ENCODE data around the gene TMEM242.

The TMEM242 gene

GRCh38 chr6:157288575-157288974, 34.7 kb downstream of the TMEM242 start:
- no peak overlapping the region for H3K27ac ChIP-seq (ENCODE audit: low read depth, low read length)
- H3K27me3 ChIP-seq (ENCODE audit: insufficient read depth, low read length), result no peaks in the 10 kb centered on the region
- H3K4me1 ChIP-seq (ENCODE audit: insufficient read depth, low read length), result peaks cover 5% of the 10 kb centered on the region; the same call in 1 of the 2 replicates
- WGBS, result 95% methylated on average over 9 of the region's 9 CpGs
- no peak overlapping the region for H3K9ac ChIP-seq (ENCODE audit: low read depth, low read length)
- no peaks in the 10 kb centered on the region for H3K9me3 ChIP-seq (ENCODE audit: insufficient read depth, low read depth, low read length)
- H3K4me3 ChIP-seq (ENCODE audit: low read length), result no peak overlapping the region
- H3K36me3 ChIP-seq (ENCODE audit: insufficient read depth, low read length), result peaks cover 13% of the 10 kb centered on the region; the same call in 1 of the 2 replicates

DNA sequence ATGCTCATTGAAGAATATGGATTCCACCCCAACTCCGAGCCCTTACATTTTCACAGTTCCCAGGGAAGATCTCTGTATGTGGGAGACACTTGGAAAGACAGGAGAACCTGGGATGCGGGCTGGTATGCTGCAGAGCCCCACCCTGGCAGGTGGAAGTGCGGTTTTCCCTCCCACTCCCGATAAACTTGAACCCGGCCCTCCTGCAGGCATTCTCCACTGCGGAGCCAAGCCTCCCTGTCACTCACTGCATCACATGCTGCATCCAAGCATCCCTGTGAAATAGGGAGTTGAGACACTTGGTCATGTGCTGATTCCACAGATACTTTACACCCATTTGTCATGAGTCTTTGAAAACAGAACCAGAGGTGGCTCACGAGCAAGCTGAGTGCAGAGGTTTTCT, 35.4 kb downstream of the TMEM242 start:
- Histone ChIP-seq H3K9ac (ENCODE audit: low read depth, low read length) (no peak overlapping the region), H3K27ac (ENCODE audit: low read depth, low read length) (no peak overlapping the region), H3K27me3 (ENCODE audit: insufficient read depth, low read length) (no peaks in the 10 kb centered on the region), H3K4me1 (ENCODE audit: insufficient read depth, low read length) (peaks cover 5% of the 10 kb centered on the region; the same call in 1 of the 2 replicates), H3K9me3 (ENCODE audit: insufficient read depth, low read depth, low read length) (no peaks in the 10 kb centered on the region), H3K4me3 (ENCODE audit: low read length) (no peak overlapping the region), H3K36me3 (ENCODE audit: insufficient read depth, low read length) (peaks cover 13% of the 10 kb centered on the region; the same call in 1 of the 2 replicates)
- WGBS, result 91% methylated on average over 7 of the region's 7 CpGs

GRCh38 chr6:157287247-157287850, 36.0 kb downstream of the TMEM242 start:
- Histone ChIP-seq H3K4me3 (ENCODE audit: low read length) (no peak overlapping the region), H3K36me3 (ENCODE audit: insufficient read depth, low read length) (peaks cover 8% of the 10 kb centered on the region; the same call in 1 of the 2 replicates), H3K27me3 (ENCODE audit: insufficient read depth, low read length) (no peaks in the 10 kb centered on the region), H3K9ac (ENCODE audit: low read depth, low read length) (no peak overlapping the region), H3K27ac (ENCODE audit: low read depth, low read length) (no peak overlapping the region), H3K9me3 (ENCODE audit: insufficient read depth, low read depth, low read length) (no peaks in the 10 kb centered on the region), H3K4me1 (ENCODE audit: insufficient read depth, low read length) (peaks cover 5% of the 10 kb centered on the region; the same call in 1 of the 2 replicates)
- 90% methylated on average over 9 of the region's 10 CpGs for WGBS

DNA sequence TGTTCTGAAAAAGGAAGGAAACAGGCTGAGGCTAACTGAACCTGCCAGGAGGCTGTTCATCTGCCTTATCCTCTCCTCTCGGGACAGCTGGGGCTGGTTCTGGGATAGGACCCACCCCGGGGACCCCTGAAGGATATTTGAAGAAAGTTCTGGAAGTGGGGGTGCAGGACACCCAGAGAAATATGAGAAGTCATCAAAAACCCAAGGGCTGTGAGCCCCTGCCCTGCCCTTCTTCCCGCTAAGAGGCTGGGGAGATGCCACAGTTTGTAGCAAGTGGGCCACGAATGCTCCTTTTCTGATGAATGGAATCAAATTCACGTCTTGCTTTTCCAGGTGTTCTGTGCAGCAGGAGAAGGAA, 37.9 kb downstream of the TMEM242 start:
- Histone ChIP-seq H3K9ac (ENCODE audit: low read depth, low read length) (no peak overlapping the region), H3K4me1 (ENCODE audit: insufficient read depth, low read length) (no peaks in the 10 kb centered on the region; the same call in 1 of the 2 replicates), H3K27ac (ENCODE audit: low read depth, low read length) (no peak overlapping the region), H3K9me3 (ENCODE audit: insufficient read depth, low read depth, low read length) (no peaks in the 10 kb centered on the region), H3K36me3 (ENCODE audit: insufficient read depth, low read length) (peaks cover 6% of the 10 kb centered on the region; the same call in 1 of the 2 replicates), H3K27me3 (ENCODE audit: insufficient read depth, low read length) (no peaks in the 10 kb centered on the region), H3K4me3 (ENCODE audit: low read length) (no peak overlapping the region)
- 90% methylated on average over 5 of the region's 5 CpGs for WGBS

DNA sequence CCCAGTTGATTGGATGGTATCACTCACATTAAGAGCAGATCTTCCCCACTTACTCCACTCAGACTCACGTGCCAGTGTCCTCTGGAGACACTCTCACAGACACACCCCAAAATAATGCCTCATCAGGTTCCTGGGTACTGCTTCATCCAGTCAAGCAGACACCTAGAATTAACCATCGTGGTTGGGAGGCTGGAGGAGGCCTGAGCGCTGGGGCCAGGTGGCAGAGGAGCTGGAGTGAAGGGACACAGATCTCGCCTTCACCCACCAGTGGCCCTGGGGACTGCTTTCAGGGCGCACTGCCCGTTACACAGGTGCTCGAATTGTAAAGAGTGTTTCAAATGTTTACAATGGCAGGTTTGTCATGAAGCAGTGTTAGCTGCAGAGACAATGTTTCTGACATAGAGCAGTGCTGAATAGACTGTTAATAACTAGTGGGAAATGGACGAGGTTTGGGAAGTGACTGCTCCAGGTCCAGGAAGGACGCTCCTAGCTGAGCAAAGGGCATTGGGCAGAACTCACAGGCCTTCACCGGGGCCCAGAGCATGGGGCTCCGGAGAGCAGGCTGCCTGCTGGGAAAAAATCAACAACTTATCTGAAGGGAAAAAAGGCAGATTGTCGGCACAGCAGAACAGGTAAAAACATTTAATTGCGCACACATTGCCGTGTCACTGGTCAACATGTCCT, 38.4 kb downstream of the TMEM242 start:
- 92% methylated on average over 14 of the region's 14 CpGs for WGBS
- H3K4me3 ChIP-seq (ENCODE audit: low read length), result no peak overlapping the region

DNA sequence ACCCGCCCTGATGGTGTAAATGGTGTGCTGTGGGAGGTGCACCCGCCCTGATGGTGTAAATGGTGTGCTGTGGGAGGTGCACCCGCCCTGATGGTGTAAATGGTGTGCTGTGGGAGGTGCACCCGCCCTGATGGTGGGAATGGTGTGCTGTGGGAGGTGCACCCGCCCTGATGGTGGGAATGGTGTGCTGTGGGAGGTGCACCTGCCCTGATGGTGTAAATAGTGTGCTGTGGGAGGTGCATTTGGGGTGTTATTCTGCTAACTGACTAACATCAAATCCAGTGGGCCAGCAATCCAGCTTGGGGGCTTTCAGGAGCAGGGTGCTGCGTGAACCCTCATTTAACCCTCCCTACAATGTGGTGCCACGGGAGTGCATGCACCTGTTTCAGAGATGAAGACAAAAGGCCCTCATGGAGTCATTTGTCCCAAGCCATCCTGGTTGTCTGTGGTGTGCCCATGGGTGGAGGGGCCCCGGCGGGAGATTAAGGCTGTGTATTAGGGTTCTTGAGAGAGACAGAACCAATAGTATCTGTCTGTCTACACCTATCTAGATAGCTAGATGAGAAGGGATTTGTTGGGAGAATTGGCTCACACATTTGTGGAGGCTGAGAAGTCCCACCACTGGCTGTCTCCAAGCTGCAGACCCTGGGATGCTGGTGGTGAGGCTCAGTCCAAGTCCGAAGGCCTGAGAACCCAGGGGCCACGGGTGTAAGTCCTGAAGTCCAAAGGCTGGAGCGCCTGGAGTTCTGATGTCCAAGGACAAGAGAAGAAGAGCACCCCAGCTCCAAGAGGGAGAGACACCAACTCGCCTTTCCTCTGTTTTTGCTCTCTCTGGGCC, 39.2 kb downstream of the TMEM242 start:
- Histone ChIP-seq H3K27me3 (ENCODE audit: insufficient read depth, low read length) (no peaks in the 10 kb centered on the region), H3K27ac (ENCODE audit: low read depth, low read length) (no peak overlapping the region), H3K9me3 (ENCODE audit: insufficient read depth, low read depth, low read length) (no peaks in the 10 kb centered on the region), H3K4me3 (ENCODE audit: low read length) (no peak overlapping the region), H3K36me3 (ENCODE audit: insufficient read depth, low read length) (no peaks in the 10 kb centered on the region), H3K4me1 (ENCODE audit: insufficient read depth, low read length) (no peaks in the 10 kb centered on the region), H3K9ac (ENCODE audit: low read depth, low read length) (no peak overlapping the region)
- 95% methylated on average over 10 of the region's 13 CpGs for WGBS

More for the DNA sequence above, 38.4 kb downstream of the TMEM242 start:
- no peak overlapping the region for H3K9ac ChIP-seq (ENCODE audit: low read depth, low read length)
- peaks cover under 1% of the 10 kb centered on the region; the same call in 1 of the 2 replicates for H3K36me3 ChIP-seq (ENCODE audit: insufficient read depth, low read length)
- H3K9me3 ChIP-seq (ENCODE audit: insufficient read depth, low read depth, low read length), result no peaks in the 10 kb centered on the region
- H3K27ac ChIP-seq (ENCODE audit: low read depth, low read length), result no peak overlapping the region
- H3K4me1 ChIP-seq (ENCODE audit: insufficient read depth, low read length), result no peaks in the 10 kb centered on the region
- H3K27me3 ChIP-seq (ENCODE audit: insufficient read depth, low read length), result no peaks in the 10 kb centered on the region

DNA sequence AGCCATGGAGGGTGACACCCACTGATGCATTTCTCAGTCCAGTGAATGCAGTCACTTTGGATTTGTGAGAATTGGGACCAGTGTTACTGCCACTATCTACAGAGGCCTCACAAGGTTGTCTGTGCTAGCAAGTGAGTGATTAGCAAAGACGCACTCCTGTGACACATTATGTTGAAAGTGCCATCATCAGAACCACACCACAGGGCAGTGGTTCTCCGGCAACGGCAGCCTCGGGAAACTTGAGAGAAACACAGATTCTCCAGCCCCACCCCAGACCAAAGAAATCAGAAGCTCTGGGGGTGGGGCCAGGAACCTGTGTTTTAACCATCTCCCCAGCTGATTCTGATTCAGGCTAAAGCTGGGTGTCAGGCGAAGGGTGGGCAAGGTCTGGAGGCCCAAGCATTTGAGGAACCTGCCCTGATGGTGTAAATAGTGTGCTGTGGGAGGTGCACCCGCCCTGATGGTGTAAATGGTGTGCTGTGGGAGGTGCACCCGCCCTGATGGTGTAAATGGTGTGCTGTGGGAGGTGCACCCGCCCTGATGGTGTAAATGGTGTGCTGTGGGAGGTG, 39.9 kb downstream of the TMEM242 start:
- Histone ChIP-seq H3K9me3 (ENCODE audit: insufficient read depth, low read depth, low read length) (no peaks in the 10 kb centered on the region), H3K36me3 (ENCODE audit: insufficient read depth, low read length) (no peaks in the 10 kb centered on the region), H3K4me3 (ENCODE audit: low read length) (no peak overlapping the region), H3K27me3 (ENCODE audit: insufficient read depth, low read length) (no peaks in the 10 kb centered on the region), H3K27ac (ENCODE audit: low read depth, low read length) (no peak overlapping the region), H3K4me1 (ENCODE audit: insufficient read depth, low read length) (no peaks in the 10 kb centered on the region), H3K9ac (ENCODE audit: low read depth, low read length) (no peak overlapping the region)
- 84% methylated on average over 7 of the region's 8 CpGs for WGBS

DNA sequence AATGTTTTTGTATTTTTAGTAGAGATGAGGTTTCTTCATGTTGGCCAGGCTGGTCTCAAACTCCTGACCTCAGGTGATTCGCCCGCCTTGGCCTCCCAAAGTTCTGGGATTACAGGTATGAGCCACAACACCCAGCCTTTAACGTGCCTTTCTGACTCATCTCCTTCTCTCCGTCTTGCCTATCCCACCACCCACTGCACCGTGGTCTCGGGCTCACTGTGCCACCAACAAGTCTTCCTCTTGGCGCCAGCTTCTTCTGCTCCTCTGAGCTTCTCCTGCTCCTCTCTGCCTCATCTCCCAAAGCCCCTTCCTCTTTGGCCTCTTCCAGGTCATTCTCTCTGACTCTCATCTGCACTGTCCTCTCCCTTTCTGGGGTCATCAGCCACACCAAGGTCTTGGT, 41.0 kb downstream of the TMEM242 start:
- H3K9ac ChIP-seq (ENCODE audit: low read depth, low read length), result no peak overlapping the region

GRCh38 chr6:157281570-157281969, 41.7 kb downstream of the TMEM242 start:
- Histone ChIP-seq H3K27me3 (ENCODE audit: insufficient read depth, low read length) (no peaks in the 10 kb centered on the region; the same call in 1 of the 2 replicates), H3K36me3 (ENCODE audit: insufficient read depth, low read length) (no peaks in the 10 kb centered on the region), H3K27ac (ENCODE audit: low read depth, low read length) (no peak overlapping the region), H3K9ac (ENCODE audit: low read depth, low read length) (no peak overlapping the region), H3K4me1 (ENCODE audit: insufficient read depth, low read length) (peaks cover 7% of the 10 kb centered on the region; the same call in 1 of the 2 replicates), H3K4me3 (ENCODE audit: low read length) (no peak overlapping the region), H3K9me3 (ENCODE audit: insufficient read depth, low read depth, low read length) (no peaks in the 10 kb centered on the region)
- WGBS, result 78% methylated on average over 7 of the region's 9 CpGs

More for the DNA sequence above, 41.0 kb downstream of the TMEM242 start:
- Histone ChIP-seq H3K27me3 (ENCODE audit: insufficient read depth, low read length) (no peaks in the 10 kb centered on the region), H3K27ac (ENCODE audit: low read depth, low read length) (no peak overlapping the region), H3K36me3 (ENCODE audit: insufficient read depth, low read length) (no peaks in the 10 kb centered on the region), H3K9me3 (ENCODE audit: insufficient read depth, low read depth, low read length) (no peaks in the 10 kb centered on the region), H3K4me3 (ENCODE audit: low read length) (no peak overlapping the region), H3K4me1 (ENCODE audit: insufficient read depth, low read length) (peaks cover 7% of the 10 kb centered on the region; the same call in 1 of the 2 replicates)
- 95% methylated on average over 7 of the region's 7 CpGs for WGBS

- WGBS, result 83% methylated on average over 9 of the region's 9 CpGs
- Histone ChIP-seq H3K4me3 (ENCODE audit: low read length) (no peak overlapping the region), H3K27me3 (ENCODE audit: insufficient read depth, low read length) (peaks cover 3% of the 10 kb centered on the region; the same call in 1 of the 2 replicates), H3K4me1 (ENCODE audit: insufficient read depth, low read length) (peaks cover 7% of the 10 kb centered on the region; the same call in 1 of the 2 replicates), H3K36me3 (ENCODE audit: insufficient read depth, low read length) (no peaks in the 10 kb centered on the region), H3K9me3 (ENCODE audit: insufficient read depth, low read depth, low read length) (no peaks in the 10 kb centered on the region), H3K27ac (ENCODE audit: low read depth, low read length) (no peak overlapping the region), H3K9ac (ENCODE audit: low read depth, low read length) (no peak overlapping the region)
These were observed 42.4 kb downstream of the TMEM242 start for GRCh38 chr6:157280947-157281346.
